ENCODE data around the gene SLC66A3.

Gene SLC66A3

GRCh38 chr2:11155381-11156035 lies at the start of gene SLC66A3:
Gene SLC66A3, plus strand, starts transcription at chr2:11155467. Its CDS starts 80 bp downstream, at chr2:11155547.
- no peak for DNase-seq (ENCODE audit: low read depth in 2 of 2)

- no peak for DNase-seq (ENCODE audit: low read depth in 2 of 2)
Measured at GRCh38 chr2:11109002-11109401, 46.3 kb upstream of the SLC66A3 start.

DNA sequence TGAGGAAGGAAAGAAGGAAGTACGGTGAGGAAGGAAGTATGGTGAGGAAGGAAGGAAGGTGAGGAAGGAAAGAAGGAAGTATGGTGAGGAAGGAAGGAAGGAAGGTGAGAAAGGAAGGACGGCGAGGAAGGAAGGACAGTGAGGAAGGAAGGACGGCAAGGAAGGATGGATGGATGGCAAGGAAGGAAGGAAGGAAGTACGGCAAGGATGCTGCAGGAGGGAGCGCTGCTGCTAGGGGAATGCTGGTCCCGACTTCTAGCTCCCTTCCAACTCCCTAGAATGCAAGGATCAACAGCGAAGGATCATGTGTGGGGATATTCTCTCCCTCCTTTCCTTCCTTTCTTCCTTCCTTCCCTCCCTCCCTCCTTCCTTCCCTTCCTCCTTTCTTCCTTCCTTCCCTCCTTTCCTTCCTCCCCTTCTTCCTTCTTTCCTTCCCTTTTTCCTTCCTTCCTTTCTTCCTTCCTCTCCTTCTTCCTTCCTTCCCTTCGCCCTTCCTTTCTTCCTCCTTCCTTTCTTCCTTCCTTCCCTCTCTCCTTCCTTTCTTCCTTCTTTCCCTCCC lies 42.3 kb upstream of the SLC66A3 start:
- no peak for DNase-seq (ENCODE audit: low read depth in 2 of 2)

- DNase-seq (ENCODE audit: low read depth in 2 of 2) = no peak
Measured at GRCh38 chr2:11117776-11118175, 37.5 kb upstream of the SLC66A3 start.

GRCh38 chr2:11118761-11119160 lies 36.5 kb upstream of the SLC66A3 start:
- DNase-seq (ENCODE audit: low read depth in 2 of 2) = no peak

DNA sequence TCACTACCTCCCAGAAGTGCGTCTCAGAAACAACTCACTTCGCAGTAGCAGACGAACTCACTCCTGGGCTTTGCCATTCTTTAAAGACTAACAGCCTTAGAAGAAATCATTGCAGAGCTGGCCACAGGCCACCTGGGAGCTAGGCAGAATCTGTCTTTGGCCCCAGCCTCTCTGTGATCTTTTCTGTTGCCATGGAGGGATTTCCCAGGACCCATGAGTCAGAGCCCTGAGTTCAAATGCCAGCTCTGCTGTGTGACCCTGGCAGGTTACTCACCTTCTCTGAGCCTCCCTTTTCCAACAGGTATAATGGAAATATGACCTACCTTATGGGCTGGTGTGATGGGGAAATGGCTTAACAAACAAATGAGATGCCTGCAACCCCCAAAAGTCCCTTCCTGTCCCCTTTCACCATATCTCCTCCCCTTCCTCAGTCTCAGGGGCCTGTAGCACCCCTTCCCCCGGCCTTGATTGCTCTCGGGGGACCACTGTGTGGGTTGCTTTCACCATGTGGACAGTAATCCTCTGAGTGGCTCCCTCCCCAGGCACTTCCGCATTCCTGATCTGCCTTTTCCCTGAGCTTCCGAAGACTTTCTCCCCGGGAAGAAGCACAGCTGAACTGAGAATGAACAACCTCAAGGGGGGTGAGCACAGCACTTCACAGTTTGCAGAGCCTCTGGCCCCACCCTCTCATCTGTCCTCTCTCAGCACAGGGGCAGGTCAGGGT lies 34.0 kb upstream of the SLC66A3 start:
- no peak for DNase-seq (ENCODE audit: low read depth in 2 of 2)

- DNase-seq (ENCODE audit: low read depth in 2 of 2) = no peak
Measured at GRCh38 chr2:11121823-11122155, 33.5 kb upstream of the SLC66A3 start.

- no peak for DNase-seq (ENCODE audit: low read depth in 2 of 2)
Measured at GRCh38 chr2:11122380-11122779, 32.9 kb upstream of the SLC66A3 start.

GRCh38 chr2:11123001-11123809 lies 32.1 kb upstream of the SLC66A3 start:
- DNase-seq (ENCODE audit: low read depth in 2 of 2) = no peak

GRCh38 chr2:11123856-11124759 lies 31.2 kb upstream of the SLC66A3 start:
- DNase-seq (ENCODE audit: low read depth in 2 of 2) = peak; percentile 59 to 76

GRCh38 chr2:11124760-11125068 lies 30.6 kb upstream of the SLC66A3 start:
- no peak for DNase-seq (ENCODE audit: low read depth in 2 of 2)

DNA sequence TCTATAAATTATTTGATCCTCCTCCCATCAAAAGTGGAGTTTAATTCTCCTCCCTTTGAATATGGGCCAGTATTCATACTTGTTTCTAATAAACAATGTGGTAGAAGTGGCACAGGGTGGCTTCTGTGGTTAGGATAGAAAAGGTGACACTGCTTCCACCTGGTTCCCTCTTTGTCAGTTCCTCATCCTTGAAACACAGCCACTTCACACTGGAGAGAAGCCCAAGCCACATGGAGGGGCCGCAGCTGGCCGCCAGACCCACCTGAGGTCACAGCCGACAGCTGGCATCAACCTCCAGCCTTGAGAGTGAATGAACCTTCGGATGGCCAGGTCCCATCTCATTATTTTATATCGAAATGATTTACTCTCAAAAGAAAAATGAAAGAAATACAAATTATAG lies 27.5 kb upstream of the SLC66A3 start:
- DNase-seq (ENCODE audit: low read depth in 2 of 2) = no peak

- no peak for DNase-seq (ENCODE audit: low read depth in 2 of 2)
Measured at GRCh38 chr2:11128243-11128951, 26.9 kb upstream of the SLC66A3 start.

- DNase-seq (ENCODE audit: low read depth in 2 of 2) = peak; percentile 58 to 62
Measured at GRCh38 chr2:11129598-11130449, 25.4 kb upstream of the SLC66A3 start.

DNA sequence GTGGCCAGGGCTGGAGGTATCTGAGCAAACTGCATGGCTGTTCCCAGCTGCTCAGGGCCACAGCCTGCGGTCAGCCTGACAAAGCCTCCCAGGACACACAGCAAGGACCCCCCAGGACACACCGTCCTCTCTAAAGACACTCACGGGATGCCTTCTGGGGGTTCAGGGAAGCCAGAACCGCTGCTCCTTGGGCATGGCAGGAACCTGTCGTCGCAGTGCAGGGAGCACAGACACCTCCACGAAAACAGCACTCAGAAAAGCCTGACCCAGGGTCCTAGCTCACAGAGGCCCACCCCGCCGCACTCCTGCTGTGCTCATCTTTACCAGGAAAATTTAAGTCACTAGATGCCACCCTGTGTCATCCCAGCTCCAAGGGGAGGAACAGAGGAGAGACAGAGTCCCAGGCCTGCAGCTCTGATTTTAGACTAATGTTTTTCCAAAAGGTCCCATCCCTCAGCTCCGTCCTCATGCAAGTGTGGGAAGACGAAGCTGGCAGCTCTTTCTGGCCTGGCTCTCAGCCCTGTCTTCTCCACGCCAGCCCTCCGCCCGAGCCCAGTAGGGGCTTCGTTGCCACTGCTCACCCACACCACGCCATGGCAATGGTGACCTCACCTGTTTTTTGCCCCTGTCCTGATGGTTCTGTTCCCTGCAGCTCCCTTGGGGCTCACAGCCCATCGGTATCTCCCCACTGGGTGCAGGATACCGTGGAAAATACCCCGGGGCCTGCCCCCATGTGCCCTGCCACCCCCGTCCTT lies 23.9 kb upstream of the SLC66A3 start:
- no peak for DNase-seq (ENCODE audit: low read depth in 2 of 2)

GRCh38 chr2:11132036-11132671 lies 23.1 kb upstream of the SLC66A3 start:
- no peak for DNase-seq (ENCODE audit: low read depth in 2 of 2)

DNA sequence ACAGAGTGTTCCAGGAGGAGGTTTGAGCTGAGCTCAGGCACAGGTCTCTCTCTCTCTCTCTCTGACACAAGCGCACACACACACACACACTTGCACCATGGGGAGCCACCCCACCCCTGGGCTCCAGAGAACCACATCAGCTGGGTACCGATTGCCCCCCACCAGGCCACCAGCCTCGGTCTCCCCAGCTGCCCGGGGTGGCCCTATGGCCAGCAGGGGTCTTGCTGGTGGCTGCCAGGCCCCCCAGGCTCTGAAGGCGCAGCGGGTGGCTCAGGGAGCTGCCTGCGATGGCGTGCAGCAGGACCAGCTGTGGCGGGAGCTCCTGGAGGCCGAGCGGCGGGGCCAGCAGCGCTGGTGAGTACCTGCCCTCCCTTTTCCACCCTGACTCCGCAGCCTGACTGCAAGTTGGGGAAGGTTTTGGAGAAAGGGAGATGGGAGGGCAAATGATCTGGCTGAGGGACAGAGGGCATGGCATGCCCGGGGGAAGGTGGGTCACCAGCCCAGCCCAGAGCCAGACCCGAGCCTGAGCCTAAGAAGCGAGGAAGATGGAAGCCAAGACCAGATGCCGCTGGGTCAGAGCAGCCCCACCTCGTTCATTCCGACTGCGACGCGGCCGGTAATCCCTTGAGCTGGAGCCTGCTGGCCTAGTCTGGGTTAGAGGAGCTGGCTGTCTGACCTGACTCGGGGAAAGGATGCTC lies 21.9 kb upstream of the SLC66A3 start:
- DNase-seq (ENCODE audit: low read depth in 2 of 2) = no peak

DNA sequence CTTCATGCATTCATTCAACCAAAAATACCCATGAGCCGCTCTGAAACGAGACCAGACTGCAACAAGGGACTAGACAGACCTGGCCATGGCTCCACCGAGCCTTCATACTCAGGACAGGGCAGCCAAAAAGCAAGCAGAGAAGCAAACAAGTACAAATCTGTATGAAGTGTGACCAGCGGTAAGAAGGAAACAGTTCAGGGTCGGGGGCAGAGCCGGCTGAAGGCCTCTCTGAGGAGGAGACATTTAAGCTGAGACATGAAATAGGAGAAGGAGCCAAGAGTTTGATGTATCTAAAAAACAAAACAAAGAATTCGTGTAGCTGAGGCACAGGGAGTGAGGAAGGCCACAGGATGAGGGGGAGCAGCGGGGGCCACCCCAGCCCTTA lies 21.3 kb upstream of the SLC66A3 start:
- no peak for DNase-seq (ENCODE audit: low read depth in 2 of 2)
